BE2C (cell line): ENCODE measurements around the gene HSBP1.

Experiments used
- DNase-seq: peaks from one replicate; pipeline ENCODE4 v3.0.0-alpha.2; 2020
- H3K27me3 ChIP-seq: fragments of 250-450 bp; sonication (Bioruptor Pico); 2 replicates; pipeline ENCODE4 v1.5.1; 2020; ENCODE audit warnings: mild to moderate bottlenecking
- H3K36me3 ChIP-seq: fragments of 250-450 bp; sonication (Bioruptor Pico); 2 replicates; pipeline ENCODE4 v1.5.1; 2020; ENCODE audit warnings: mild to moderate bottlenecking
- H3K4me1 ChIP-seq: fragments of 250-450 bp; sonication (Bioruptor Pico); 2 replicates; pipeline ENCODE4 v1.5.1; 2020
- H3K4me3 ChIP-seq: 2 replicates; pipeline ENCODE4 v1.5.1; 2011; ENCODE audit warnings: low read depth, low read length
- H3K9me3 ChIP-seq: fragments of 250-450 bp; sonication (Bioruptor Pico); 2 replicates; pipeline ENCODE4 v1.5.1; 2020
- TF ChIP-seq, protein P1 (sequence below): IDR thresholded peaks from 2 replicates; pipeline ENCODE4 v1.5.1; 2012; ENCODE audit warnings: mild to moderate bottlenecking, low read depth, low read length

The HSBP1 gene

DNA sequence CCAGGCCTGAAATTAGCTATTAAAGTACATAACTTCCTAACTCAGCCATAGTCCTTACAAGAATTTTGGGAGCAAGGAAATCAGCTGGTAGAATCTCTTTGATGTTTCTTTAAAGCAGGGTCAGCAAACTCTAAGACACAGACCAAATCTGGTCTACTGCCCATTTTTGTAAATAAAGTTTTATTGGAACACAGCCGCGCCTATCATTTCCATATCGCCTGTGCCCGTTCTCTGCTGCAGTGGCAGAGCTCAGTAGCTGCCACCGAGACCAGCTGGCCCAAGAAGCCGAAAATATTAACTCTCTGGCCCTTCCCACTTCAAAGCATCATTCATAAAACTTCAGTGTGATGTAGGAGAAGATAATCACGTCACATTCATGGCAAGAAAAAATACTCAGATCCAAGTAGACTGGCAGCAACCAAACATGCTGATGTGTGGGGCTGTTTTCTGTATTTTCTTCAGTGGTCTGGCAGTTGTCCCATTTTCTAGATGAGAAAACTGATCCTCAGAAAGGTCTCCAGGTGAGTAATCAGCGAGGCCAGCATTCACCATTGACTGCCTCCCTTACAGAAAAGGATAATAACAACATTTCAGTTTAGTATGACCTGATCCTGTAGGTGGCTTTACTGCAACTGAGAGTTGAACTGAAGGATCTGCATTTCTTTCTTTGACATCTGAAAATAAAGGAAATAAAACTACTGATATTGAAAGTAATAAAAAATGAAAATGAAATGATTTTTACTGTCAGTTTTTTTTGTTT is 18.0 kb upstream of the HSBP1 start:
- TF ChIP-seq, protein P1, sequence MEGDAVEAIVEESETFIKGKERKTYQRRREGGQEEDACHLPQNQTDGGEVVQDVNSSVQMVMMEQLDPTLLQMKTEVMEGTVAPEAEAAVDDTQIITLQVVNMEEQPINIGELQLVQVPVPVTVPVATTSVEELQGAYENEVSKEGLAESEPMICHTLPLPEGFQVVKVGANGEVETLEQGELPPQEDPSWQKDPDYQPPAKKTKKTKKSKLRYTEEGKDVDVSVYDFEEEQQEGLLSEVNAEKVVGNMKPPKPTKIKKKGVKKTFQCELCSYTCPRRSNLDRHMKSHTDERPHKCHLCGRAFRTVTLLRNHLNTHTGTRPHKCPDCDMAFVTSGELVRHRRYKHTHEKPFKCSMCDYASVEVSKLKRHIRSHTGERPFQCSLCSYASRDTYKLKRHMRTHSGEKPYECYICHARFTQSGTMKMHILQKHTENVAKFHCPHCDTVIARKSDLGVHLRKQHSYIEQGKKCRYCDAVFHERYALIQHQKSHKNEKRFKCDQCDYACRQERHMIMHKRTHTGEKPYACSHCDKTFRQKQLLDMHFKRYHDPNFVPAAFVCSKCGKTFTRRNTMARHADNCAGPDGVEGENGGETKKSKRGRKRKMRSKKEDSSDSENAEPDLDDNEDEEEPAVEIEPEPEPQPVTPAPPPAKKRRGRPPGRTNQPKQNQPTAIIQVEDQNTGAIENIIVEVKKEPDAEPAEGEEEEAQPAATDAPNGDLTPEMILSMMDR = no peak
- H3K9me3 ChIP-seq = no peaks in the 10 kb centered on the region
- no peak for DNase-seq
- no peak overlapping the region for H3K4me3 ChIP-seq
- H3K27me3 ChIP-seq = peaks cover 3% of the 10 kb centered on the region; the same call in 1 of the 2 replicates
- no peaks in the 10 kb centered on the region for H3K36me3 ChIP-seq
- H3K4me1 ChIP-seq = no peaks in the 10 kb centered on the region

DNA sequence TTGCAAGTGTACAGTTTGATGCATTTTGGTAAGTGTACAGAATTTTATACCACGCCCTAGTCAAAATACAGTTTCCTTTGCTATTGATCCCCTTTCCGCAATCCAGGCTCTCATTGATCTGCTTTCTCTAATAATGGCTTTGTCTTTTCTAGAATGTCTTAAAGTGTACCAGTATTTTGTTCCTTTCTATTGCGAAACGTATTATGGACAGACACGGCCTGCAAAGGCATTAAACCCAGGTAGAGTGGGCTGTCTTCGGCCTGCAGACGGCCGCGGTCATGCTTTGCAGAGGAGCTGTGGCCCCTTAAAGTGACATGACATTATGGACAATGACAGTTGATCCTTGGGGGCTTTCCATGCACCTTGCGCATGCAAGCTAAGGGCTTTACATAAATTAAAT is 15.9 kb upstream of the HSBP1 start:
- no peak overlapping the region for H3K4me3 ChIP-seq
- H3K36me3 ChIP-seq = no peaks in the 10 kb centered on the region
- H3K4me1 ChIP-seq = no peaks in the 10 kb centered on the region
- DNase-seq = no peak
- H3K9me3 ChIP-seq = no peaks in the 10 kb centered on the region
- H3K27me3 ChIP-seq = peaks cover 3% of the 10 kb centered on the region; the same call in 1 of the 2 replicates
- TF ChIP-seq, protein P1 = no peak

DNA sequence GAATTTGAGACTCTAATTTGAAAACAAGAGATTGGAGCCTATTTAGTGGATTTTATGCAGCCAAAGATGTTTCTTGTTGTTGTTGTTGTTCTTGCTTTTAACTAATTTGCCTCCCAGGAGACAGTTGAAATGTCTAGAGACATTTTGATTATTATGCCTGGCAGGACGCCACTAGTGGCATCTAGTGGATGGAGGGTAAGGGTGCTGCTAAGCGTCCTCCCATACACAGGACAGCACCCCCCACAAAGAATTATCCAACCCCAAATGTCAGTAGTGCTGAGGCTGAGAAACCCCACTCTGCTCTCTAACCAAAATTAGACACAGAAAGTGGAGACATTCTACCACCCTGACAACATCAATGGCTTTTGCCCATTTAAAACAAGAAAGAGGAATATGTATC is 15.4 kb upstream of the HSBP1 start:
- Histone ChIP-seq H3K36me3 (no peaks in the 10 kb centered on the region), H3K9me3 (no peaks in the 10 kb centered on the region), H3K27me3 (peaks cover 6% of the 10 kb centered on the region), H3K4me1 (no peaks in the 10 kb centered on the region), H3K4me3 (no peak overlapping the region)
- DNase-seq = no peak
- TF ChIP-seq, protein P1 = no peak

DNA sequence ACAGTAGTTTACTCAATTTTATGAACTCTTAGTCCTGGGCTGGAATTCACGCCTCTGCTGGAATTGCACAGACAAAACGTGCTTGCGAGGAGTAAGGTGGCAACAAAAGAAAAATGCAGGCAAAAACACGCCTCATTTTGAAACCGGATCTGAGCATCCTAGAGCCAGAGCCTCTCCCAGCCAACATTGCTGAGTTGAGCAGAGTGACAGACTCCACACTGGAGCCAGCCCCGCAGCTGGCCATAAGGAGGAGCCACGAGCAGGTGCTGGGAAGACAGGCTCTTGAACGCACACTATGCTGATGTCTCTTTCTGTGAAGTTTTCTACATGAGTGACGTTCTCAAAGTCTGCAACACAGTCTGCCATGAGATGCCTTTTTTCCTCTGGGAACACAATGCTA is 14.6 kb upstream of the HSBP1 start:
- Histone ChIP-seq H3K4me3 (no peak overlapping the region), H3K4me1 (no peaks in the 10 kb centered on the region), H3K27me3 (peaks cover 13% of the 10 kb centered on the region), H3K36me3 (no peaks in the 10 kb centered on the region), H3K9me3 (no peaks in the 10 kb centered on the region)
- TF ChIP-seq, protein P1 = no peak
- no peak for DNase-seq

DNA sequence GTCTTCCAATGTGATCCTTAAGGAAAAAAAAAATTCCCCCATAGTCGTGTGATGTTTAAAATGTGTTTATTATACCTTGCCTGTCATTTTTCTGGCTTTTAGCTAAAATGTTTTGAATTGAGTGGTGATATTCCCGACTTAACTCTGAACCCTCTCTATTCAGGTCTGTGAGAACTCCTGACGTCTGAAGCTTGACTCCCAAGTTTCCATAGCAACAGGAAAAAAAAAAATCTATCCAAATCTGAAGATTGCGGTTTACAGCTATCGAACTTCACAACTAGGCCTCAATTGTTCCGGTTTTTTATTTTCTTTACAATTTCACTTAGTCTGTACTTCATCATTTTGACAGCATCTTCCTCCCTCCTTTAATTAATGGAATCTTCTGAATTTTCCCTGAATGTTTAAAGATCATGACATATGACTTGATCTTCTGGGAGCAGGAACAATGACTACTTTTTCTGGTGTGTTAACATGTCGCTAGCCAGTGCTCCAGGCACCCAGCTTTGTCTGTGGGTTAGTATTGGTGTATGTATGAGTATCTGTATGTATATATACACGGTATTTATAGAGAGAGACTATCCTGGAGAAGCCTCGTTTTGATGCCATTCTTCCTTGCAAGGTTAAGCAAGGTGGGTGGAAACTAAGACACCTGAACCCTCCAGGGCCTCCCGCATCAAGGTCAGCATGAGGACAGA is 12.8 kb upstream of the HSBP1 start:
- Histone ChIP-seq H3K4me3 (no peak overlapping the region), H3K9me3 (no peaks in the 10 kb centered on the region), H3K27me3 (peaks cover 11% of the 10 kb centered on the region), H3K4me1 (no peaks in the 10 kb centered on the region), H3K36me3 (no peaks in the 10 kb centered on the region)
- no peak for DNase-seq
- TF ChIP-seq, protein P1 = no peak

DNA sequence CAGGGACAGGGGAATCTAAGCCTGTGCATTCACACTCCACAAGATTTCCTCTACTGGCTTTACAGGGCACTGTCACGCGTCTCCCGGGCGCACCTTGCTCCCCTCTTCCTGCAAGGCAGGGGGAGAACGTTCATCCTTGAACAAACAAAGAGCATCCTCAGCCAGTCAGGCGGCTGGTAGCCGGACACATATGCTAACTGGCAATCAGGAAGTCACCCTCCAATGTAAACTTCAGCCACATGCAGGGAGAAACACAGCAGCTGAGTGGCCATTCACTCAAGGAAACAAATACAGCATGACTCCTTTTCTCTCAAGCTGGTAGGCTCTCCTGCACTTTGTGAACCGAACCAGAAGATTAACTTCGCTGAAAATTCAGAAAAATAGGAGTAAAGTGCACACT is 10.8 kb upstream of the HSBP1 start:
- DNase-seq = no peak
- Histone ChIP-seq H3K27me3 (peaks cover 24% of the 10 kb centered on the region), H3K36me3 (no peaks in the 10 kb centered on the region), H3K4me1 (no peaks in the 10 kb centered on the region), H3K9me3 (no peaks in the 10 kb centered on the region), H3K4me3 (no peak overlapping the region)
- TF ChIP-seq, protein P1 = no peak
